Left ventricle myocardium inferior (tissue), 1 donor: ENCODE data around the gene COL4A2. TPM values are rescaled to one million over a fixed set of nuclear protein-coding genes. Genes with fewer than 3 reads are reported as not detected.
A peak's percentile ranks its signal among the peaks of the same experiment; 100 is the strongest.

Source experiments
- DNase-seq: peaks from one replicate; pipeline ENCODE4 v3.0.0-alpha.2; 2020
- H3K27ac ChIP-seq: fragments of 200-600 bp; replicated peaks from 2 replicates; pipeline ENCODE4 v1.8.0; 2021
- H3K27me3 ChIP-seq: fragments of 200-600 bp; 2 replicates; pipeline ENCODE4 v1.8.0; 2021; ENCODE audit warnings: low read depth
- H3K36me3 ChIP-seq: fragments of 200-600 bp; 2 replicates; pipeline ENCODE4 v1.8.0; 2021
- H3K4me1 ChIP-seq: fragments of 200-600 bp; 2 replicates; pipeline ENCODE4 v1.8.0; 2021
- H3K4me3 ChIP-seq: fragments of 200-600 bp; 2 replicates; pipeline ENCODE4 v1.8.0; 2021; ENCODE audit warnings: mild to moderate bottlenecking, moderate library complexity
- H3K9me3 ChIP-seq: fragments of 200-600 bp; replicated peaks from 2 replicates; pipeline ENCODE4 v1.8.0; 2021
- intact Hi-C: fragments of 100-400 bp; cut with micrococcal nuclease; formaldehyde crosslinking; loops from one replicate; pipeline ENCODE4 v1.11.0; 2022
- total RNA-seq: library from RNA; stranded (reverse); fragmentation: NEBNext Ultra II Directional; extraction: Animal tissue kit (Norgen Biotek cat#: 25700); gene quantifications from one replicate; pipeline ENCODE4 v1.2.1, GENCODE V29; 2021
- TF ChIP-seq, protein P1 (sequence below): fragments of 200-600 bp; IDR thresholded peaks from 2 replicates; pipeline ENCODE4 v1.8.0; 2021; ENCODE audit warnings: antibody characterized with exemption, mild to moderate bottlenecking, borderline replicate concordance
- donor health status: DM: no; HTN: yes; CAD: no; lungs with severe emphysema.

The COL4A2 gene
- total RNA-seq, 1 donor from 2014 or later, result 117 TPM

DNA sequence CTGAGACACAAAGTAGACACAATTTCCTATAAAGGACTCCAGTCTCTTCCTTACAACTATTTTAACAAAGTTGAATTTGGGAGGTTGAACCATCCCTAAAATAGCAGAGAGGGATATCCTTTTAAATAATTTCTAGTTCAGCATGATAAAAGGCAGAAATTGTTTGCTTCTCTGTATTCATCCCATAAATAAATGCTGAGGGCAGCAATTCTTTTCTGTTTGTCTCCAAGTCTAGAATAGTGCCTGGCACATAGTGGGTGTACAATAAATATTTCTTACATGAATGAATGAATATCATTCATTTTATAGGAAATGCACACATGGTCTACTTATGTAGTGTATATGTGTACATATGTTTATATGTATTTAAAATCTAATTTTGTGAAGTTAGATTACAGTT, 12.5 kb upstream of the COL4A2 start:
- Histone ChIP-seq H3K36me3 (peaks cover 5% of the 10 kb centered on the region), H3K27me3 (no peaks in the 10 kb centered on the region), H3K4me3 (no peak overlapping the region), H3K9me3 (no peaks in the 10 kb centered on the region), H3K4me1 (peaks cover 98% of the 10 kb centered on the region), H3K27ac (peak overlapping the region; percentile 78)
- no peak for DNase-seq
- TF ChIP-seq, protein P1, sequence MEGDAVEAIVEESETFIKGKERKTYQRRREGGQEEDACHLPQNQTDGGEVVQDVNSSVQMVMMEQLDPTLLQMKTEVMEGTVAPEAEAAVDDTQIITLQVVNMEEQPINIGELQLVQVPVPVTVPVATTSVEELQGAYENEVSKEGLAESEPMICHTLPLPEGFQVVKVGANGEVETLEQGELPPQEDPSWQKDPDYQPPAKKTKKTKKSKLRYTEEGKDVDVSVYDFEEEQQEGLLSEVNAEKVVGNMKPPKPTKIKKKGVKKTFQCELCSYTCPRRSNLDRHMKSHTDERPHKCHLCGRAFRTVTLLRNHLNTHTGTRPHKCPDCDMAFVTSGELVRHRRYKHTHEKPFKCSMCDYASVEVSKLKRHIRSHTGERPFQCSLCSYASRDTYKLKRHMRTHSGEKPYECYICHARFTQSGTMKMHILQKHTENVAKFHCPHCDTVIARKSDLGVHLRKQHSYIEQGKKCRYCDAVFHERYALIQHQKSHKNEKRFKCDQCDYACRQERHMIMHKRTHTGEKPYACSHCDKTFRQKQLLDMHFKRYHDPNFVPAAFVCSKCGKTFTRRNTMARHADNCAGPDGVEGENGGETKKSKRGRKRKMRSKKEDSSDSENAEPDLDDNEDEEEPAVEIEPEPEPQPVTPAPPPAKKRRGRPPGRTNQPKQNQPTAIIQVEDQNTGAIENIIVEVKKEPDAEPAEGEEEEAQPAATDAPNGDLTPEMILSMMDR, result no peak
- intact Hi-C loops, result no loop called here

DNA sequence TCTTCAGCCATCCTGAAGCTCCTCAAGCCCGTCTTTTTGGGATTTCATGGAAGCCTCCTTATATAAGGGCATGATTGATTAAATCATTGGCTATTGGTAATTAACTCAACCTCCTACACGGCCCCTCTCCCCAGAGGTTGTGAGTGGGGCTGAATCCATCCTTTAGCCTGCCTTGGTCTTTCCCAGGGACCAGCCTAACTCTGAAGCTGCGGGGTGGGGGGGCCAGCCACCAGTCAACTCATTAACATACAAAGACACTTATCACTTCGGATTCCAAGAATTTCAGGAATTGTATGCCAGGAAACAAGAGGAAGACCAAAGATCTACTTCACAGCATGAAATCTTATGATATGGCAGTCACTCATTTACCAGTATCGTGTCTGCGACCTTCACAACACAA, 10.1 kb upstream of the COL4A2 start:
- no peaks in the 10 kb centered on the region for H3K36me3 ChIP-seq
- H3K9me3 ChIP-seq, result no peaks in the 10 kb centered on the region
- no peaks in the 10 kb centered on the region for H3K27me3 ChIP-seq
- H3K4me1 ChIP-seq, result peaks cover 100% of the 10 kb centered on the region
- TF ChIP-seq, protein P1, result no peak
- H3K27ac ChIP-seq, result peak overlapping the region; percentile 97
- no peak for DNase-seq
- no peak overlapping the region for H3K4me3 ChIP-seq
- intact Hi-C loops, result no loop called here

DNA sequence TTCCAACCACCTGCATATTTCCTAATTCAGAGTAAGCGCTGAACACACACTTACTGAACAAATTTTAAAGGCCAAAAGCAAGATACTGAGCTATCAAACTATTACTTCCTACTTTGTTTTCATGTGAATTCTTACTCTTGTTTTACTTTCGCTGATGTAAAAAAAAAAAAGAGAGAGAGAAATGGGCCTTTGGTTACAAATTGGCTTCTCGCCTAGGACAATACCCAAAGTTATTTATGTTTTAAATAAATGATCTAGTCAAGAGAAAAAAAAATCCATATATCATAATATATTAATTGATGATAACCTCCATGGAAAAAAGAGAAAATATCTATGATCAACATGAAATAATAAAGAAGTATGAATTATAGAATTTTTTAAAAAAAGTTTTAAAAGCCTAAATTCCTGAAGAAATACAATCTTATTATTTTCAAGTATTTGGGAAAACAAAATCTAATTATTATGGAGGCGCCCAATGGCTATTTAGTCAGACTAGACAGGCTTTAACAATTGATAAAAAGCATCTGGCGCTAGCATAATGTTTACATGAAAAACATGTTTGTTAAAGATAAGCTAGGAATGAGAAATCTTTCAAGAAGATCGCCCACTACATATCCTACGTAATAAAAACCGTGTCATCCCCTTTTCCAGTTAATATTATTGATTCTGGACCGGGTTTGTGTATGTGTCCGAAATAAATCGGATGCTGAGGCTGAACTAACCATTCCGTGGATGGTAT, 9.1 kb upstream of the COL4A2 start:
- H3K27ac ChIP-seq, result peak overlapping the region; percentile 97
- peak overlapping the region; percentile 53 for H3K4me3 ChIP-seq
- H3K4me1 ChIP-seq, result peaks cover 100% of the 10 kb centered on the region
- no peak for DNase-seq
- TF ChIP-seq, protein P1, result no peak
- H3K27me3 ChIP-seq, result no peaks in the 10 kb centered on the region
- no peaks in the 10 kb centered on the region for H3K9me3 ChIP-seq
- no peaks in the 10 kb centered on the region for H3K36me3 ChIP-seq
- intact Hi-C loops, result no loop called here

DNA sequence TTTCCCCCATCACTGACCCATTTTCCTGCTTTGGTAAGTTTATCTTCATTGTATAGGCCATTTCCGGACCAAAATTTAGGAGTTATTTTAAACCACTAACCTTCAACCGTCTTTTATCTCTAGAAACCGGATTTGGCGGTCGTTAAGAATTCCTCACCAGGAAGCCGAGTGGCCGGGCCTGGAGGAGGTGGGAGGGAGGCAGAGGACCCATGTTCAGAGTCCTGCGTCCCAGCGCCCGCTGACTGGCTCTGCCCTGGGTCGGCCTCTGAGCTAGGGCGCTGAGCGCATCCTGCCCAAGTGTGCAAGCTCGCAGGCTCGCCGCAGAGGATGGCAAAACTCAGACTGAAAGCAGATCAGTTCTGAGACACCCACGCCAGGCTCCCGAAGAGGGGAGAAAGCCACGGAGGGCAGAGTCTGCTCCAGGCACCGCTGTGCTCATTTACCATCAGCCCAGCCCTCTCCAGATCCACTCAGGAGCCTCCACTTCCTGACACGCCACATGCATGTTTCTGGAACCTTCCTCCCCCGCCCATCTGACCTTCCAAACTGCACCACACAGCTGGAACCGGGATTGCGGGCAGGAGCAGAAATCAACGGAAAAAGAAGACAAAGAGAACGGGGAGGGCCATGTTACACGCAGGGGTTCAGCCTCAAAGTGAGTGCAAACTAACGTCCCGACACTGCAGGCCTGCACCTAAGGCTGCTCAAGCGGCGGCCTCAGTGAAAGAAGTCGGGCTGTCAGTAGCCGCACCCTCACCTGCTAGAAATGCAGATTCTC, 8.4 kb upstream of the COL4A2 start:
- Histone ChIP-seq H3K36me3 (no peaks in the 10 kb centered on the region), H3K4me3 (peak overlapping the region; percentile 53), H3K4me1 (peaks cover 100% of the 10 kb centered on the region), H3K27ac (peak overlapping the region; percentile 97), H3K9me3 (no peaks in the 10 kb centered on the region), H3K27me3 (no peaks in the 10 kb centered on the region)
- no peak for DNase-seq
- intact Hi-C loops, result no loop called here
- TF ChIP-seq, protein P1, result no peak

DNA sequence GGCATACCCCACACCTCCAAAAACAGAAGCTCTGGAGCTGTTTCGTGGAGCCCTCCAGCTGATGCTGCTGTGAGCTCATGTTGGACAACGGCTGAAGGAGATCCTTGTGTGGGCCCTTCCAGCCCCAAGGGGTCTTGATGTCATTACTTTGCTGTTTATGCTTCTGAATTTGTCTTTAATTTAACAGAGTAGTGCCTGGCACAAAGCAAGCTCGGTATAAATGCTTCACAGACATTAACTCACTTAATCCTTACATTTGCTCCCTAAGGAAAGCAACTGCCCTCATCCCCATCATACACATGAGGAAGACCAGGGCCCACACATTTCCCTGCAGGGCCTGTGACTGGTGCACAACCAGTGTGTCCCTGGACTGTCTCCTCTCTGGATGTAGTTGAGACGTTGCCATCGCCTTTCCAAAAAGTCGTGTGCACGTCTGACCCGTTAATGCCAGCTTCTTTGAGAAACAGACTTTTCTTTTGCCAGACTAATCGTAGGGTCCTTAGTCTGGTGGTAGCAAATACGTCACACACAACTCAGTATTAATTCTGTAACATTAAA, 7.7 kb upstream of the COL4A2 start:
- Histone ChIP-seq H3K27me3 (no peaks in the 10 kb centered on the region), H3K4me1 (peaks cover 100% of the 10 kb centered on the region), H3K9me3 (no peaks in the 10 kb centered on the region), H3K27ac (peak overlapping the region; percentile 97), H3K36me3 (no peaks in the 10 kb centered on the region), H3K4me3 (peak overlapping the region; percentile 53)
- TF ChIP-seq, protein P1, result no peak
- DNase-seq, result no peak
- intact Hi-C loops, result no loop called here
